NCI-H2081 (cell line): ENCODE data around the gene IER5L.
A peak's percentile ranks its signal among the peaks of the same experiment; 100 is the strongest.
"Not testable (repeated sequence)": the region's sequence is repeated elsewhere in the genome, so short reads cannot be mapped to it uniquely, and the experiment has no call there.

Source experiments
- DNase-seq, 2 experiments: peaks; one replicate each; lab custom pipeline; 2025; lab: John Stamatoyannopoulos, UW

IER5L gene

DNA sequence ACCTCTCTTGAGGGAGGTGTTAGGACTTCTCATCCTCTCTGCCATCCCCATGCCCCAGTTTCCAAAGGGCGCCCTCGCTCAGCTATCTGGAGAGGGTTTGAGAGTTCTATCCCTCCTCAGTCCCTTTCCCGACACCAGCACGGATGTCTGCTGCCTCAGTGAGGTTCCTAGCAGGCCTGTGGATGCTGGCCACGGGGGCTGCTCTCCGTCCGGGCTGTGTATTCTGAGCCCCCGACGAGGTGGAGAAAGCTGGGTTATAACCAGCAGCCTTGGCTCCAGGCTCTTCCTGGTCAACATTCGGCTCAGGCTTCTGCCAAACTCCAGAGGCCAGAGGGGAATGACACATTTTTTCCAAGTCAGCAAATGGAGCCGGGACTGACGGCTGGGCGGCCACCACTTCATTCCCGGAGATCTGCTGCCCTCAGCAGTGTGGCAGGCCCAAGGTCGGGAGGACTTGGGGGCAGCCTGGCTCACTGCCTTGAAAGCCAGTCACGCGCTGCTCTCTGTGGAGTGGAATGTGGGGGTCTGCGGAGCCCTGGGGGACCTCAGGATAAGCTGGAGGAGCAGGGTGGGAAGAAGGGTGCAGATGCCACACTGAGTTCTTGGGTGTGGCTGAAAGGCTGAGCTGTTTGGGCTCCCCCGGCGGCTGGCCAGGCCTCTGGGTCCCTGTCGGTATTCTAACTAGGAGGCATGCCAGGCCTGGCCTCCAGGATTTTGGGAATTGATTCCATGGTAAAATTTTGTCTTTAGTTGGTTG, 39.4 kb downstream of the IER5L start:
- no peak for DNase-seq

DNA sequence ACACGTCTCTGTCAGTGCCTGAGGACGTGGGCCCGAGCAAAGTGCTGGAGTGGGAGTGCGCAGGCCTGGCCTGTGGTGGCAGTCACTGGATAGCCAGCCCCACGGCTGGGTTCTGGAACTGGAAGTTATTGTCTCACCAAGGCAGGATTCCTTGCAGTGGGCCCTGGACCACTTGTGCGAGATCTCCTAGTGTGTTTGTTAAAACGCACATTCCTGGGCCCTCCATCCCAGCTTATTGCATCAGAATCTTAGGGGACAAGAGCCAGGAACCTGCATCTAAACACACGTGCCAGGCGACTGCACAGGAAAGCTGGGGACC, 40.0 kb downstream of the IER5L start:
- DNase-seq = no peak

- DNase-seq = no peak
Observed at GRCh38 chr9:129137292-129138143, 40.5 kb downstream of the IER5L start.

DNA sequence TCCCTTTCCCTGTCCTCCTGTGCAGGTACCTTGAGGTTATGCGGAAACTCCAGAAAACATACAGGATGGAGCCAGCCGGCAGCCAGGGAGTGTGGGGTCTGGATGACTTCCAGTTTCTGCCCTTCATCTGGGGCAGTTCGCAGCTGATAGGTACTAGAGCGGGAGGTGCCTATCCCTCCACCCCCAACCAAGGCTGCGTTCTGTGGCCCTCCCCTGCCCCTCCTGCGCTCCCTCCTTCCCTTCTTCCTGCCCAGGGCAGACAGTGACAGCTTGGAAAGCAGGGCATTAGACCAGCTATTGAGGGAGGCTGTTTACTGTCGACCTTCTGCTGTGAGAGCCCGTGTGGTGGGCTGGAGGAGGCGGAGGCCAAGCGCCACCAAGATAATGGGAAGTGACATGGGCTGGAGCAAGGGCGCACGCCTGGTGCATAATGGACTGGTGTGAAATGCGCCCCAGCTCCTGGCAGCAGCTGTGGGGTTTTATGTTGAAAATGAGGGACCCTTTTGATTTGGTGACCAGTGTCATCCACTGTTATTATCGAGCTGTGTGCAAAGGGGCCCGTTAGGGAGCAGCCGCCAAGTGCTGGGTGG, 41.5 kb downstream of the IER5L start:
- DNase-seq = no peak

DNA sequence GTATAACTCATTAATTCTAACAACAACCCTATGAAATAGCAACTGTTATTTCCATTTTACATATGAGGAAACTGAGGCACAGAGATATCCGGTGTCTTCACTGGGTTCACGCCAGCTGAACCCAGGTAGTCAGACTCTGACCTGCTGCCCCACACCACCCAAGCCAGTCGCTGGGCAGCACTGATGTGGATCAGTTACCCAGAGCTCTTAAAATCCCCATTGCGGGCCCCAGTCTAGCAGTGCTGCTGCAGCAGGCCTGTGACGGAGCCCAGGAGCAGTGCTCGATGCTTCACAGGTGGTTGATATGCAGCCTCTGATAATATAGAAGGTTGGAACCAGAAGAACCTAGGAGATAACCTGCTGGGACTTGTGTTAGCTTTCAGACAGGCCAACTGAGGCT, 42.6 kb downstream of the IER5L start:
- no peak for DNase-seq

- no peak for DNase-seq
Observed at GRCh38 chr9:129133082-129133481, 45.0 kb downstream of the IER5L start.

DNA sequence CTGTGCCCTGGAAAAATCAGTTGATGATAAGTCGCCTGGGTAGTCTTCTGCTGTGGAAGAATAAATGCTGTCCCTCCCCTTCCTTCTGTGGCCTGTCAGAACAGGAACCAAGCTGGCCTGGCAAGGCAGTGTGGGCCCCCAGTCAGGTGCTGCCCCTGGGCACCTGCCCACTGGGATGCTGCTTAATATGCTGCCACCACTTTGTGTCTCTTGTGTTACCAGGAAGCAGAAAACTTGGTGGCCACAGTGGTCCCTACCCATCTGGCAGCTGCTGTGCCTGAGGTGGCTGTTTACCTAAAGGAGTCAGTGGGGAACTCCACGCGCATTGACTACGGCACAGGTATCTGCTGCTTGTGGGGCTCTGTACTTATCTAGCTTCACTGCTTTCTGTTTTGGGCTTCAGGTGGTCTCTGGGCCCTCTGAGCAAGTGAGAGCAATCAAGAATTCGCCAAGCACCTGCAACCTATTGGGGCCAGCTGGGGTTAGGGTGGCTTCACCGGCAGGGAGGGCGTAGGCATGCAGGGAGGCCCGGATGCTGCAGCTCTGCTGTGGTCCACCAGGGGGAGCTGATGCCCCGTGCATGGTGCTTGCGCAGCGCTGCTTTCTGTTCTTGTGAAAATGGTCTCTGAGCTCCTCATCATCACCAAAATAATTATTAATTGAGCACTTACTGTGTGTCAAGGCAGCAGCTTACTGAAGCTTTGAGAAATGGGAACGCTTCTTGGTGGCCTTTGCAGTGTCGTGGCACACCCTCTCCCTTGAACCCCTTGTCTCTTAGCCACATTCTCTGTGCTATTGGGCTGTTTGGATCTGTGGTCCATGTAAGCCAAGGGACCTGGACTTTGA, 46.5 kb downstream of the IER5L start:
- peak; percentile 41 to 55 for DNase-seq

- no peak for DNase-seq
Observed at GRCh38 chr9:129130791-129131190, 47.3 kb downstream of the IER5L start.

- not testable (repeated sequence) for DNase-seq
Observed at GRCh38 chr9:129130271-129130670, 47.8 kb downstream of the IER5L start.

DNA sequence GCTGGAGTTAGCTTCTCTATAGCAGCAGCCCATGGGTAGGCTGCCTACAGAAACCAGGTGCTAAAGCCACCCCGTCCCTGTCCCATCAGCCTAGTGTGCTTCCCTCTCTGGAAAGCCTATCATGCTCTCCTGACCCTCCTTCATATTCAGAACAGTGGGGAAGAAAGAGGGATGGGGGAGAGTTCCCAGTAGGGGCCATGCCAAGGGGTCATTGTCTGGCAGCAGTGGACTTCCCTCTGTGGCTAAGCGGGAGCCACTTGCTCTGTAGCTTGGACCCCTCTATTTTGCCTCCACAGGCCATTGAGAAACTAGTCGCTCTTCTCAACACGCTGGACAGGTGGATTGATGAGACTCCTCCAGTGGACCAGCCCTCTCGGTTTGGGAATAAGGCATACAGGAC, 49.4 kb downstream of the IER5L start:
- no peak for DNase-seq

GRCh38 chr9:129126749-129127618, 51.1 kb downstream of the IER5L start:
- no peak for DNase-seq
